VCaP (cell line): Measurements from ENCODE around the gene DOK4.

Experiments
- H3K27ac ChIP-seq: fragments of 450-650 bp; 2 replicates; pipeline ENCODE4 v1.5.1; 2017
- CTCF ChIP-seq: fragments of 450-650 bp; conservative IDR thresholded peaks from 2 replicates; pipeline ENCODE4 v1.5.1; 2017; ENCODE audit warnings: mild to moderate bottlenecking, moderate library complexity

DOK4 gene

GRCh38 chr16:57473176-57473840 is 13.0 kb downstream of the DOK4 start:
- TF ChIP-seq CTCF, result no peak
- H3K27ac ChIP-seq, result no peak overlapping the region

GRCh38 chr16:57472665-57473060 is 13.6 kb downstream of the DOK4 start:
- no peak for TF ChIP-seq CTCF
- no peak overlapping the region for H3K27ac ChIP-seq

DNA sequence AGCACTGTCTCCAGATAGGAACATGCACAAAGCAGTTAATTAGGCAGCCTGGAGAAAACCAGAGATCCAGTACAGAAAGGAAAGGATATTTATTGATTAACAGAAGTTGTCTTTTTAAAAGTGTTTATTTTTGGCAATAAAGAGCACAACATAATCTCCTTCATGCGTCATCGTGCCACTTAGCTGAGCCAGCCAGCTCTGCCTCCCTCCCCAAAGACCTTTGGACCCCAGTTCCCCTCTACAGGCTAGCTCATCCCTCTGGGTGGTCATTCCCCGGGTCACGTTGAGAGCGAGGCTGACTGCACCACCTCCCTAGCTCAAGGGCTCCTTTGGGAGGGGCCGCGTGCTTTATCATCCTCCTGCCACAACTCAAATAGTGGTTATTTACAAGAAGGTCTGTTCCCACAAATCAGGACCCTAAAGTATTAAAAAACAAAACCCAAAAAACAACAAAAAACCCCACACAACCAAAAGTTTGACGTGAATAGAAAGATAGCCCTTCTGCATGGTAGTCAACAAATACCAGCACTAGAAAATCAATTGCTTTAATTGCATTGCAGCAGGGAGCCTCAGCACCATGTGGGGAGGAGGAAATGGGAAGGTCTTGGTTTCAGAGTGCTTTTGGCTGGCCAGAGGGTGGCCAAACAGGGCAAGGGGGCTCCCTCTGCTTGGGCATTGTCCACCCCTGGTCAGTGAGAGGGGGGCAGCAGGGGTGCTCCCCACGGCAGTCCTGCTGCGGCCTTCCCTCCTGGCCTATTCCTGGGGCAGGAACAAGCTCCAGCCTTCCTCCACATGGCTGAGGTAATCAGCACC is 14.2 kb downstream of the DOK4 start:
- no peak for TF ChIP-seq CTCF
- no peak overlapping the region for H3K27ac ChIP-seq

DNA sequence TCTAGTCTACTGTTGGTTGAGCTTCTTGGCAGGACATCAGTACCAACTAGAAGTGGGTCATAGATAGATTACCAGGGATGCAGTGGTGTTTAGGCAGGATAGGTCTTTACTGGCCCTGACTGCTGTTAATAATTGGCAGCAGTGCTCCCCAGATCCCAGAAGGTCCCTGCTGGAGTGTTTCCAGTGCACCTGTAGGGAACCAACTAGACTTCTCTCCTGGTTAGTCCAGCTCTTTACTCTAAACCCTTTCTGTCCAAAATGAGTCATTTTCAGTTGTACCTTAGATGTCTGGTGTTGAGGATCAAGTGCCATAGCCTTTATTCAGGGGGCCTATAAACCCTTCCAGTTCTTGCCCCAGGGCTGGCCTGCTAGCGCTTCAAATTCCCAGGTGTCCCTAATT is 15.1 kb downstream of the DOK4 start:
- H3K27ac ChIP-seq, result no peak overlapping the region
- TF ChIP-seq CTCF, result no peak

DNA sequence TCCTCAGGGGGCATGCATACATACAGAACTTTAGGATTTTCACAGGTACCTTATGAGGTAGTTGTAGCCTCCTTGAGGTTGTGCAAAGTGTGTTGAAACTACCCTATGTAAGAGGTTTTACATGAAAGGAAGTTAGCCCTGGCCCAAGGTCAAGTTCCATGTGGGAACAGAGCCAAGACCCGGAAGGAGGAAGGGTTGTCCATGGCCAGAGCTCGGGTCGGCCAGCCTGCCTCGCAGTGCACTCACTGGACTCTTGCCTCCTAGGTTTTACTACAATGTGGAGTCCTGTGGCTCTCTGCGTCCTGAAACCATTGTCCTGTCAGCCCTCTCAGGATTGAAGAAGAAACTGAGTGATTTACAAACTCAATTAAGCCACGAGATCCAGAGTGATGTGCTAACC is 15.6 kb downstream of the DOK4 start:
- no peak overlapping the region for H3K27ac ChIP-seq
- no peak for TF ChIP-seq CTCF

DNA sequence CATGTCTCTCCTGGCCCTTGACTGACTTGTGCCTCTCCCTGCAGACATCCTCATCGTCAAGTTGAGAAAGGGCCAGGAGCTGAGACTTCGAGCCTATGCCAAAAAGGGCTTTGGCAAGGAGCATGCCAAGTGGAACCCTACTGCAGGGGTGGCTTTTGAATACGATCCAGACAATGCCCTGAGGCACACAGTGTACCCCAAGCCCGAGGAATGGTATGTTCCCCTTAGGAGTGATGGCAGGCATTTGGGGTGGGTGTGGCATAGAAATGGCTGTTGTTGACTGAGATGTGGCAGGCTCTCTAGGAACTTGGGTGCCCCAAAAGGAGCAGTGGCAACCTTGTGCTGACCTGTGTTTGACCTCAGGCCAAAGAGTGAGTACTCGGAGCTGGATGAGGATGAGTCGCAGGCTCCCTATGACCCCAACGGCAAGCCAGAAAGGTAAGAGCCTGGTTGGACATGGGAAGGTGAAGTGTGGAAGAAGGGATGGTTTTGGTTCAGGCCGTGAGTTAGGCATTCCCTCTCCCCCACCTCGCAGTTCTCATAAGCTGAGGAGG is 16.3 kb downstream of the DOK4 start:
- H3K27ac ChIP-seq, result no peak overlapping the region
- TF ChIP-seq CTCF, result no peak

- H3K27ac ChIP-seq, result no peak overlapping the region
- no peak for TF ChIP-seq CTCF
Observed at GRCh38 chr16:57469046-57469445, 17.2 kb downstream of the DOK4 start.
